ENCODE data around the gene AP1S1. TPM values are rescaled to one million over a fixed set of nuclear protein-coding genes. Genes with fewer than 3 reads are reported as not detected.
"Not testable (repeated sequence)": the region's sequence is repeated elsewhere in the genome, so short reads cannot be mapped to it uniquely, and the experiment has no call there.

The AP1S1 gene
- total RNA-seq, 1 donor from 2014 or later, result 10.7 TPM

DNA sequence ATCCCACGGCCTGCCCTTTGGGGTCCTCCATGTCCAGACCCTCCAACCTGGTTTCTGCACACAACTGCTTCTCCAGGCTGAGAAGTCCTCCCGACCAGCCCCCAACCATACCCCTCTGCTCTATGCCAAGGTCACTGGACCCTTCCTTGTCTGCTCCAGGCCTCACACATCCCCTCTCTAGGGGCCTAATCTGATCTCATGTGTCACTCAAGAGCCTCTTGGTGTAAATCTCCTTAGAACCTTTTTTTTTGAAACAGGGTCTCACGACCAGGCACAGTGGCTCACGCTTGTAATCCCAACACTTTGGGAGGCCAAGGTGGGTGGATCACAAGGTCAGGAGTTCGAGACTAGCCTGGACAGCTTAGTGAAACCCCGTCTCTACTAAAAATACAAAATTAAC is 44.9 kb upstream of the AP1S1 start:
- TF ChIP-seq, protein P1, sequence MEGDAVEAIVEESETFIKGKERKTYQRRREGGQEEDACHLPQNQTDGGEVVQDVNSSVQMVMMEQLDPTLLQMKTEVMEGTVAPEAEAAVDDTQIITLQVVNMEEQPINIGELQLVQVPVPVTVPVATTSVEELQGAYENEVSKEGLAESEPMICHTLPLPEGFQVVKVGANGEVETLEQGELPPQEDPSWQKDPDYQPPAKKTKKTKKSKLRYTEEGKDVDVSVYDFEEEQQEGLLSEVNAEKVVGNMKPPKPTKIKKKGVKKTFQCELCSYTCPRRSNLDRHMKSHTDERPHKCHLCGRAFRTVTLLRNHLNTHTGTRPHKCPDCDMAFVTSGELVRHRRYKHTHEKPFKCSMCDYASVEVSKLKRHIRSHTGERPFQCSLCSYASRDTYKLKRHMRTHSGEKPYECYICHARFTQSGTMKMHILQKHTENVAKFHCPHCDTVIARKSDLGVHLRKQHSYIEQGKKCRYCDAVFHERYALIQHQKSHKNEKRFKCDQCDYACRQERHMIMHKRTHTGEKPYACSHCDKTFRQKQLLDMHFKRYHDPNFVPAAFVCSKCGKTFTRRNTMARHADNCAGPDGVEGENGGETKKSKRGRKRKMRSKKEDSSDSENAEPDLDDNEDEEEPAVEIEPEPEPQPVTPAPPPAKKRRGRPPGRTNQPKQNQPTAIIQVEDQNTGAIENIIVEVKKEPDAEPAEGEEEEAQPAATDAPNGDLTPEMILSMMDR (IDR thresholded peaks at IDR 0.05; ENCODE audit: borderline replicate concordance), result no peak
- peaks cover 43% of the 10 kb centered on the region for H3K4me1 ChIP-seq
- no peak overlapping the region for H3K4me3 ChIP-seq
- H3K27ac ChIP-seq (replicated peaks), result no peak overlapping the region
- no peaks in the 10 kb centered on the region for H3K9me3 ChIP-seq (replicated peaks)
- intact Hi-C loops (cut with micrococcal nuclease), result no loop called here
- no peaks in the 10 kb centered on the region for H3K36me3 ChIP-seq
- H3K27me3 ChIP-seq (ENCODE audit: low read depth), result no peaks in the 10 kb centered on the region
- DNase-seq, result no peak

DNA sequence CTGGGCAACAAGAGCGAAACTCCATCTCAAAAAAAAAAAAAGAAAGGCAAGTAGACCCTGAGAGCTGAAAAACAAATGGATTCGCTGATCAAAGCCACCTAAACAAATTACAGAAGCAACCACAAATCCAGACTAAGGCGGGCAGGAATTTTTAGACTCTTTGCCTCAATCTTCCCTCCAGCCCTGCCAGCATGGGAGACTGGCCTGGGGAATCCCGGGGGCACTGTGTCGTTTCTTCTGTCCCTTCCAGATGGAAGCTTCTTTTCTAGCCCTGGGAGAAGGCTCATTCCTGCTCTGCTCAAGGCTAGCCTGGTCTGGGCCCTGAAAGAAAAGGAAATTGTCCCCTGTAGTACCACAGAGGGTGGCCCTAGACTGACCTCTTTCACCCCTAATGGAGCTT is 43.0 kb upstream of the AP1S1 start:
- intact Hi-C loops (cut with micrococcal nuclease), result no loop called here
- H3K36me3 ChIP-seq, result no peaks in the 10 kb centered on the region
- H3K9me3 ChIP-seq (replicated peaks), result no peaks in the 10 kb centered on the region
- DNase-seq, result no peak
- no peaks in the 10 kb centered on the region for H3K27me3 ChIP-seq (ENCODE audit: low read depth)
- H3K4me3 ChIP-seq, result no peak overlapping the region
- TF ChIP-seq, protein P1 (IDR thresholded peaks at IDR 0.05; ENCODE audit: borderline replicate concordance), result no peak
- peak overlapping the region; percentile 84 for H3K27ac ChIP-seq (replicated peaks)
- H3K4me1 ChIP-seq, result peaks cover 36% of the 10 kb centered on the region

GRCh38 chr7:101112233-101112632 is 42.0 kb upstream of the AP1S1 start:
- H3K9me3 ChIP-seq (replicated peaks), result no peaks in the 10 kb centered on the region
- intact Hi-C loops (cut with micrococcal nuclease), result no loop called here
- TF ChIP-seq, protein P1 (IDR thresholded peaks at IDR 0.05; ENCODE audit: borderline replicate concordance), result no peak
- peaks cover 36% of the 10 kb centered on the region for H3K4me1 ChIP-seq
- H3K27ac ChIP-seq (replicated peaks), result peak overlapping the region; percentile 84
- H3K36me3 ChIP-seq, result no peaks in the 10 kb centered on the region
- DNase-seq, result peak; percentile 77
- H3K27me3 ChIP-seq (ENCODE audit: low read depth), result no peaks in the 10 kb centered on the region
- H3K4me3 ChIP-seq, result no peak overlapping the region

DNA sequence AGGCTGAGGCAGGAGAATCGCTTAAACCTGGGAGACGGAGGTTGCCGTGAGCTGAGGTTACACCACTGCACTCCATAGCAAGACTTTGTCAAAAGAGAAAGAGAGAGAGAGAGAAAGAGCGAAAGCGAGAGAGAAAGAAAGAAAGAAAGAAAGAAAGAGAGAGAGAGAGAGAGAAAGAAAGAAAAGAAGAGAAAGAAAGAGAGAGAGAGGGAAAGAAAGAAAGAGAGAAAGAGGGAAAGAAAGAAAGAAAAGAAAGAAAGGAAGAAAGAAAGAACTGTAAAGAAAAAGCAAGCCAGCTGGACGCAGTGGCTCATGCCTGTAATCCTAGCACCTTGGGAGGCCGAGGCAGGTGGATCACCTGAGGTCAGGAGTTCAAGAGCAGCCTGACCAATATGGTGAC is 41.1 kb upstream of the AP1S1 start:
- Histone ChIP-seq H3K27ac (replicated peaks) (peak overlapping the region; percentile 84), H3K4me1 (peaks cover 38% of the 10 kb centered on the region)
- intact Hi-C loops (cut with micrococcal nuclease); H3K4me3 ChIP-seq; H3K27me3 ChIP-seq (ENCODE audit: low read depth); DNase-seq; H3K9me3 ChIP-seq (replicated peaks); H3K36me3 ChIP-seq: not testable (repeated sequence)

DNA sequence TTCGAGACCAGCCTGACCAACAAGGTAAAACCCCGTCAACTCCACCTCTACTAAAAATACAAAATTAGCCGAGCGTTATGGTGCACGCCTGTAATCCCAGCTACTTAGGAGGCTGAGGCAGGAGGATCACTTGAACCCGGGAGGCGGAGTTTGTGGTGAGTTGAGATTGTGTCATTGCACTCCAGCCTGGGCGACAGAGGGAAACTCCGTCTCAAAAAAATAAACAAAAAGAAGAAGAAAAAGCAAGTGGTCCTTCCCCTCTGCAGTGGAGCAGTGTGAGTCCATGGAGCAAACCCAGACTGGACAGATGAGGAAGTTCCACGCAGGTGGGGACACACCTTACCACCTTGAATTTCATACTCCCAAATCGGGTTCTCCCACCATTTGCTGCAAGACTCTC is 40.4 kb upstream of the AP1S1 start:
- Histone ChIP-seq H3K9me3 (replicated peaks) (no peaks in the 10 kb centered on the region), H3K36me3 (no peaks in the 10 kb centered on the region), H3K27ac (replicated peaks) (no peak overlapping the region), H3K27me3 (ENCODE audit: low read depth) (no peaks in the 10 kb centered on the region), H3K4me1 (peaks cover 35% of the 10 kb centered on the region), H3K4me3 (no peak overlapping the region)
- no peak for DNase-seq
- TF ChIP-seq, protein P1 (IDR thresholded peaks at IDR 0.05; ENCODE audit: borderline replicate concordance), result no peak
- intact Hi-C loops (cut with micrococcal nuclease), result no loop called here

- Histone ChIP-seq H3K36me3 (no peaks in the 10 kb centered on the region), H3K9me3 (replicated peaks) (no peaks in the 10 kb centered on the region), H3K27me3 (ENCODE audit: low read depth) (no peaks in the 10 kb centered on the region), H3K27ac (replicated peaks) (no peak overlapping the region), H3K4me3 (no peak overlapping the region), H3K4me1 (peaks cover 31% of the 10 kb centered on the region)
- TF ChIP-seq, protein P1 (IDR thresholded peaks at IDR 0.05; ENCODE audit: borderline replicate concordance), result no peak
- intact Hi-C loops (cut with micrococcal nuclease), result no loop called here
- no peak for DNase-seq
These were observed 39.8 kb upstream of the AP1S1 start for GRCh38 chr7:101114492-101114891.
